Vagina (tissue), 2 donors: ENCODE results near the gene RNF5.

ENCODE experiments used
- POLR2A ChIP-seq, 2 donors: fragments of 450-650 bp; IDR thresholded peaks; one replicate each; pipeline ENCODE4 v1.6.1; 2017; ENCODE audit warnings: antibody characterized with exemption in 2 of 2, mild to moderate bottlenecking in 2 of 2, moderate library complexity in 2 of 2
- TF ChIP-seq, protein P1 (sequence below), 3 experiments: fragments of 450-650 bp in 2 of 3; fragments of 200-600 bp in 1 of 3; sonication (generic) in 1 of 3; IDR thresholded peaks; one replicate each; pipeline ENCODE4 v1.5.1; 2017 to 2019; ENCODE audit warnings: antibody characterized with exemption in 3 of 3, mild to moderate bottlenecking in 2 of 3, moderate library complexity in 2 of 3

DNA sequence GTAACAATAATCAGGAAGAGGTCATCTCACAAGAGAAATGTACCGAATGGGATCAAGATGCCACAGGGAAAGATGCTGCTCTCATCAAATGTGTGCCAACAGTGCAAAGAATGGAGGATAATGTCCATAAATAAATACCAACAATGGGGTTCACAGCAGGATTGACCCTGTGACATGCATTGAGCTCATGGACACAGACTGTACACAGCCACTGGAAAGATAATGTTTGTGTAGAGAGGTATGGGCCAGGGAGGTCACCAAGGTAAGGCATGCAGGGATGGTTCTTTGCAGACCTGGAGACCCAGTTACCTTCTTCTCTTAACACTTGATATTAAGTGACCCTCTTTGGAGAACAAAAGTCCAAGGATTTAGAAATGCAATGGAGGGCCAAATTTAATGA is 3.8 kb upstream of the RNF5 start:
- no peak for TF ChIP-seq POLR2A (IDR thresholded peaks at IDR 0.05)
- TF ChIP-seq, protein P1, sequence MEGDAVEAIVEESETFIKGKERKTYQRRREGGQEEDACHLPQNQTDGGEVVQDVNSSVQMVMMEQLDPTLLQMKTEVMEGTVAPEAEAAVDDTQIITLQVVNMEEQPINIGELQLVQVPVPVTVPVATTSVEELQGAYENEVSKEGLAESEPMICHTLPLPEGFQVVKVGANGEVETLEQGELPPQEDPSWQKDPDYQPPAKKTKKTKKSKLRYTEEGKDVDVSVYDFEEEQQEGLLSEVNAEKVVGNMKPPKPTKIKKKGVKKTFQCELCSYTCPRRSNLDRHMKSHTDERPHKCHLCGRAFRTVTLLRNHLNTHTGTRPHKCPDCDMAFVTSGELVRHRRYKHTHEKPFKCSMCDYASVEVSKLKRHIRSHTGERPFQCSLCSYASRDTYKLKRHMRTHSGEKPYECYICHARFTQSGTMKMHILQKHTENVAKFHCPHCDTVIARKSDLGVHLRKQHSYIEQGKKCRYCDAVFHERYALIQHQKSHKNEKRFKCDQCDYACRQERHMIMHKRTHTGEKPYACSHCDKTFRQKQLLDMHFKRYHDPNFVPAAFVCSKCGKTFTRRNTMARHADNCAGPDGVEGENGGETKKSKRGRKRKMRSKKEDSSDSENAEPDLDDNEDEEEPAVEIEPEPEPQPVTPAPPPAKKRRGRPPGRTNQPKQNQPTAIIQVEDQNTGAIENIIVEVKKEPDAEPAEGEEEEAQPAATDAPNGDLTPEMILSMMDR (IDR thresholded peaks at IDR 0.05), result no peak
